HG02798 (cell line): ENCODE results near the gene GNAI3.

ENCODE experiments used
- ATAC-seq: cut with Tn5 transposase; IDR thresholded peaks from one replicate; pipeline ENCODE4 v1.9.1; 2021; ENCODE audit warnings: mild to moderate bottlenecking; ENCODE audit not compliant: unreplicated experiment, poor library complexity

GNAI3 gene

GRCh38 chr1:109589177-109589576 lies 40.8 kb downstream of the GNAI3 start:
- no peak for ATAC-seq

- ATAC-seq = no peak
Observed at GRCh38 chr1:109589679-109590078, 41.3 kb downstream of the GNAI3 start.

GRCh38 chr1:109592916-109593315 lies 44.5 kb downstream of the GNAI3 start:
- no peak for ATAC-seq

- no peak for ATAC-seq
Observed at GRCh38 chr1:109595531-109595930, 47.1 kb downstream of the GNAI3 start.

- no peak for ATAC-seq
Observed at GRCh38 chr1:109598156-109598555, 49.7 kb downstream of the GNAI3 start.

- ATAC-seq = no peak
Observed at GRCh38 chr1:109598655-109599054, 50.2 kb downstream of the GNAI3 start.

- ATAC-seq = no peak
Observed at GRCh38 chr1:109603229-109603628, 54.8 kb downstream of the GNAI3 start.

- ATAC-seq = no peak
Observed at GRCh38 chr1:109605381-109605780, 57.0 kb downstream of the GNAI3 start.

- no peak for ATAC-seq
Observed at GRCh38 chr1:109609881-109610280, 61.5 kb downstream of the GNAI3 start.

- no peak for ATAC-seq
Observed at GRCh38 chr1:109610609-109611307, 62.3 kb downstream of the GNAI3 start.

GRCh38 chr1:109611308-109611990 lies 63.0 kb downstream of the GNAI3 start:
- no peak for ATAC-seq

GRCh38 chr1:109613361-109614147 lies 65.1 kb downstream of the GNAI3 start:
- no peak for ATAC-seq

- no peak for ATAC-seq
Observed at GRCh38 chr1:109615879-109616278, 67.5 kb downstream of the GNAI3 start.

- no peak for ATAC-seq
Observed at GRCh38 chr1:109616391-109616790, 68.0 kb downstream of the GNAI3 start.

- no peak for ATAC-seq
Observed at GRCh38 chr1:109617291-109617801, 68.9 kb downstream of the GNAI3 start.

- ATAC-seq = no peak
Observed at GRCh38 chr1:109618661-109619575, 70.5 kb downstream of the GNAI3 start.

- peak; percentile 67 for ATAC-seq
Observed at GRCh38 chr1:109619576-109620400, 71.4 kb downstream of the GNAI3 start, which contains the start of the genes AMPD2 and GNAT2. TSS of gene AMPD2 (plus strand) at chr1:109619837. CDS start at chr1:109621176, 1,339 bp downstream. TSS of gene GNAT2 (minus strand) at chr1:109619616. CDS start at chr1:109612870, 6,746 bp downstream.

GRCh38 chr1:109620401-109620791 lies 72.0 kb downstream of the GNAI3 start:
- no peak for ATAC-seq

GRCh38 chr1:109620841-109621286 lies 72.4 kb downstream of the GNAI3 start:
- peak; percentile 80 for ATAC-seq
